Ovary (tissue), 9 donors: ENCODE data around the gene MYRF. TPM values are rescaled to one million over a fixed set of nuclear protein-coding genes. Genes with fewer than 3 reads are reported as not detected.

Source experiments
- DNase-seq, 5 donors: peaks; one replicate each; pipeline ENCODE4 v3.0.0-alpha.2; 2019 to 2020
- H3K27ac ChIP-seq, 2 donors: fragments of 200-600 bp; one replicate each; pipeline versions ENCODE4 v1.5.1 to v1.8.0; 2019 to 2022
- H3K27me3 ChIP-seq: fragments of 200-600 bp; one replicate; pipeline ENCODE4 v1.8.0; 2022
- H3K36me3 ChIP-seq: fragments of 200-600 bp; sonication (generic); one replicate; pipeline ENCODE4 v1.5.1; 2019
- H3K4me1 ChIP-seq: one replicate; pipeline ENCODE4 v1.8.1; 2013; ENCODE audit warnings: mild to moderate bottlenecking, moderate library complexity; ENCODE audit not compliant: insufficient read depth
- H3K4me3 ChIP-seq: fragments of 200-600 bp; sonication (generic); one replicate; pipeline ENCODE4 v1.5.1; 2017
- H3K9me3 ChIP-seq, 2 donors: fragments of 200-600 bp in 1 of 2; sonication (generic) in 1 of 2; one replicate each; pipeline versions ENCODE4 v1.5.1 to v1.8.1; 2013 to 2019; ENCODE audit warnings: mild to moderate bottlenecking in 1 of 2, moderate library complexity in 1 of 2
- CTCF ChIP-seq, 3 donors: fragments of 450-650 bp in 2 of 3; fragments of 200-600 bp in 1 of 3; IDR thresholded peaks; one replicate each; pipeline versions ENCODE4 v1.5.1 to v1.8.0; 2016 to 2022; ENCODE audit warnings: antibody characterized with exemption in 3 of 3, mild to moderate bottlenecking in 1 of 3
- EP300 ChIP-seq: sonication (generic); formaldehyde crosslinking; IDR thresholded peaks from one replicate; pipeline ENCODE4 v1.6.1; 2017; ENCODE audit warnings: antibody characterized with exemption
- POLR2A ChIP-seq: fragments of 450-650 bp; IDR thresholded peaks from one replicate; pipeline ENCODE4 v1.6.1; 2017; ENCODE audit warnings: antibody characterized with exemption, mild to moderate bottlenecking, moderate library complexity
- whole genome bisulfite sequencing, 3 donors: extraction: QIAGEN DNeasy Blood & Tissue Kit in 1 of 3; methylation state at CpG; one replicate each; pipeline versions ENCODE4 v1.1.5 to v1.1.7; 2013 to 2017; 5-methylcytosine and 5-hydroxymethylcytosine counted together
- intact Hi-C, 4 donors: fragments of 100-400 bp; cut with DNase I; formaldehyde crosslinking; loops; one replicate each; pipeline versions ENCODE4 v1.11.0 to v1.15.1; 2022 to 2023
- polyA plus RNA-seq, 2 donors: library from polyadenylated mRNA; stranded (reverse); fragments of 200-250 nt in 1 of 2; fragments of 350-450 nt in 1 of 2; fragmentation: Illumina TruSeq in 1 of 2; extraction: RNeasy Lipid Tissue Mini Kit (QIAGEN cat#74804) in 1 of 2; gene quantifications; one replicate each; pipeline ENCODE4 v1.2.3, GENCODE V29; 2013 to 2014
- total RNA-seq, 7 donors: library from RNA; depleted of rRNA in 2 of 7; stranded (reverse); fragments of >200 nt in 2 of 7; fragmentation: NEBNext Ultra II Directional in 3 of 7; extraction: Animal tissue kit (Norgen Biotek cat#: 25700) in 3 of 7; gene quantifications; one replicate each; pipeline versions ENCODE4 v1.1.0 to v1.2.4, GENCODE V29; 2016 to 2023
- donor health status: DM: no; HTN: no; CAD: no; lungs with moderate emphysema.
- donor health status: DM: no; HTN: no; CAD: no.
- donor health status: Bipolar disorder and iron deficiency.
- donor health status: DM: yes; HTN: yes; CAD: no.
- donor health status: DM: no; HTN: no; CAD: no.
- donor health status: DM: yes; HTN: yes; CAD: no.

The MYRF gene
- total and polyA plus RNA-seq, 9 donors, result 6.6 to 109 (median 23.3) TPM

DNA sequence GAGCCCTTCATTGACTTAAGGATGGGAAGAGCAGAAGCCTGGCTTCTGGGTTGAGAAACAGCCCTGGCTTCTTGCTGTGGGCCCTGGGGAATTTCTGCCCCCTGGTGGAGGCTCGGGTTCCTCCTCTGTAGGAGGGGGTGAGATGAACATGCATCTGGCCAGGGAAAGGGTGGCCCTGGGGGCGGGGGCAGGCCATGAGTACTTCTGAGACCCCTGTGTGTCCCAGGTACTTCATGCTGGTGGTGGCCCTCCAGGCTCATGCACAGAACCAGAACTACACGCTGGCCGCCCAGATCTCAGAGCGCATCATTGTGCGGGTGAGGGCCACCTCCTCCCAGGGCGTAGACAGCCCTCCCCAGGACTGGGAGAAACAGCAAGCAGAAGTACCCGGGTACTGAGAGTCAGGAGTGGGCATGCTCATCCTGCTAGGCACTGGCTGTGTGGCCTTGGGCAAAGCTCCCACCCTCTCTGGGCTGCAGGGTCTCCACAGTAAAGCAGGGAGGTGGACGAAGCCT lies 24.2 kb downstream of the MYRF start:
- Histone ChIP-seq H3K9me3 (no peaks in the 10 kb centered on the region), H3K4me1 (peaks cover 7% of the 10 kb centered on the region), H3K27me3 (no peaks in the 10 kb centered on the region), H3K27ac (peak overlapping the region; percentile 9 to 64), H3K4me3 (no peak overlapping the region), H3K36me3 (no peaks in the 10 kb centered on the region)
- WGBS, 3 donors, result 65 to 70% (median 66%) methylated on average over 8 to 9 of the region's 9 CpGs
- peak; percentile 71 to 85 (median 76) for DNase-seq
- intact Hi-C loops, result loop anchor here in 1 of 4 donors (2.0 kb wide), 1 partner anchor 28 kb away; no protein-coding TSS in a partner anchor
- no peak for TF ChIP-seq EP300
- TF ChIP-seq CTCF (IDR thresholded peaks at IDR 0.05), result peak; percentile 57 to 65 (median 62)
- TF ChIP-seq POLR2A, result no peak

- no peak overlapping the region for H3K4me3 ChIP-seq
- no peaks in the 10 kb centered on the region for H3K36me3 ChIP-seq
- no peaks in the 10 kb centered on the region for H3K9me3 ChIP-seq
- TF ChIP-seq EP300 (no peak), CTCF (IDR thresholded peaks at IDR 0.05) (no peak)
- peak overlapping the region; percentile 9 to 64 for H3K27ac ChIP-seq
- WGBS, 3 donors, result 29 to 39% (median 34%) methylated on average over 57 to 67 of the region's 67 CpGs
- intact Hi-C loops, result loop anchor here in 1 of 4 donors (2.0 kb wide), 1 partner anchor 29 kb away; no protein-coding TSS in a partner anchor
- peak; percentile 87 to 95 (median 92) for DNase-seq
- peaks cover 7% of the 10 kb centered on the region for H3K4me1 ChIP-seq
- no peaks in the 10 kb centered on the region for H3K27me3 ChIP-seq
These were observed 25.0 kb downstream of the MYRF start for GRCh38 chr11:61777234-61778090.

GRCh38 chr11:61778357-61778886 lies 26.0 kb downstream of the MYRF start:
- WGBS, 3 donors, result 86 to 92% (median 89%) methylated on average over 11 of the region's 11 CpGs
- intact Hi-C loops, result no loop called here
- no peak for TF ChIP-seq CTCF (IDR thresholded peaks at IDR 0.05)
- TF ChIP-seq POLR2A, result no peak

GRCh38 chr11:61778920-61779650 lies 26.6 kb downstream of the MYRF start:
- H3K4me1 ChIP-seq, result peaks cover 7% of the 10 kb centered on the region
- H3K9me3 ChIP-seq, result no peaks in the 10 kb centered on the region
- TF ChIP-seq EP300 (no peak), CTCF (IDR thresholded peaks at IDR 0.05) (no peak), POLR2A (no peak)
- 85 to 88% (median 87%) methylated on average over 24 of the region's 24 CpGs for WGBS, 3 donors
- no peaks in the 10 kb centered on the region for H3K27me3 ChIP-seq
- H3K4me3 ChIP-seq, result no peak overlapping the region
- peak in 1 of 5 donors; percentile 14 for DNase-seq
- no peaks in the 10 kb centered on the region for H3K36me3 ChIP-seq
- H3K27ac ChIP-seq, result no peak overlapping the region
- intact Hi-C loops, result no loop called here

More at GRCh38 chr11:61778357-61778886, 26.0 kb downstream of the MYRF start:
- H3K4me3 ChIP-seq, result no peak overlapping the region
- H3K27ac ChIP-seq, result no peak overlapping the region
- no peaks in the 10 kb centered on the region for H3K36me3 ChIP-seq
- no peak for DNase-seq
- H3K4me1 ChIP-seq, result peaks cover 7% of the 10 kb centered on the region
- H3K27me3 ChIP-seq, result no peaks in the 10 kb centered on the region
- no peaks in the 10 kb centered on the region for H3K9me3 ChIP-seq
